Hematopoietic multipotent progenitor cell treated with erythropoietin and hydrocortisone succinate and interleukin-3 and kit ligand, for 15 days (in vitro differentiated cells): ENCODE results near the gene LIMA1.
"Not testable (repeated sequence)": the region's sequence is repeated elsewhere in the genome, so short reads cannot be mapped to it uniquely, and the experiment has no call there.

ENCODE experiments used
- DNase-seq: peaks from one replicate; pipeline ENCODE4 v3.0.0-alpha.2; 2015; ENCODE audit warnings: low spot score

Gene LIMA1

GRCh38 chr12:50287271-50287670, 4.0 kb upstream of the LIMA1 start:
- DNase-seq, result no peak

DNA sequence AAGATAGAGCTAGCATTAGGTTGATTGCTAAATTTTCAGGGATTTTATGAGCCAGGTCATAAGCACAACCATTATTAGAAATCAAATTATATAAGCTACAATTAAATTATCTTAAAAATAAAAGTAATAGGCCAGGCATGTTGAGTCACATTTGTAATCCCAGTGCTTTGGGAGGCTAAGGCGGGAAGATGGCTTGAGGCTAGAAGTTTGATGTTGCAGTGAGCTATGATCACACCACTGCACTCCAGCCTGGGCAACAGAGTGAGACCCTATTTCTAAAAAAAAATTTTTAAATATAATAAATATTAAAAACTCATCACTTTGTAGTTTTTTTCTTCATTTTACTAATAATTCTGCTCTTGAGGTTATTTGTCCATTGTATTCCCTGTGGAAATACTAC, 1.9 kb upstream of the LIMA1 start:
- DNase-seq, result no peak

DNA sequence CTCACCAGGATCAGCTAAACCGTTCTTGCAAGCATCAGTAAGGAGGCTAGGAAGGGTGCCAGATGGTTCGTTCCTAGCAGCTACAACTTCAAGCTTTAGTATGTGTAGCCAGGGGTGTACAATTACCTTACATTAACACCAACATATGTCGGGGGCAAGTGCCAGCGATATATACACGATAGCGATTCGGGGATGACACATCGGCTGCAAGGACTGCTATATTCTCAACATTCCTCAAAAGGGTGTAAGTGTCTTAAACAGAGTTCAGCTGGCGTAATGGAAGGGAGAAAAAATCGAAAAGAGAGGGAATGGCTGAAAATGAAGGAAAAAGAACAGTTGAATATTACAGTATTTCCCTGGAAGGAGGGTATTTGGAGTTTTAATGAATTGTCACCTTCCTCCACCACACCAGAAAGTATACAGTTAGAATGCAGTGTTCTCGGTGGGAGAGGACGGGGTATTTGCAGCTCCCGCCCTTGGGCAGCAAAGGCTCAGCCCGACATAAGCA, 545 bp downstream of the LIMA1 start:
- no peak for DNase-seq

DNA sequence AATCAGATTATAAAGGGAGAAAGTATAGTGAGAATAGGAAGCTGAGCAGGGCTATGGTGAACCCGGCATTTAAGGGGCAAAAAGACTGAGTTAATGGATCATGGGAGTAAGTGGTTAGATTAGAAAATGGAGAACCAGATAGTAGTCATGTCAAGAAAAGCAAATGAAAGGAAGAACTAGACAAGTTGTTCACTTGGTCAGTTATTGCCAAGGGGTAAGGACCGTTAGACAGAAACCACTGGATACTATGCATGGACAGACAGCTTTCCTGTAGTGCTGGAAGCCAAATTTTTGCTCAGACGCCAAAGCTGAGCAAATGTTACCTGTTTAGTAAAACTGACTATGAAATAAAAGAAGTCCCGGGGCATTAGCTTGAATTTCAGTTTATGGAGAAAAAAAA, 3.8 kb downstream of the LIMA1 start:
- no peak for DNase-seq

GRCh38 chr12:50276912-50277671, 6.2 kb downstream of the LIMA1 start:
- DNase-seq, result no peak

DNA sequence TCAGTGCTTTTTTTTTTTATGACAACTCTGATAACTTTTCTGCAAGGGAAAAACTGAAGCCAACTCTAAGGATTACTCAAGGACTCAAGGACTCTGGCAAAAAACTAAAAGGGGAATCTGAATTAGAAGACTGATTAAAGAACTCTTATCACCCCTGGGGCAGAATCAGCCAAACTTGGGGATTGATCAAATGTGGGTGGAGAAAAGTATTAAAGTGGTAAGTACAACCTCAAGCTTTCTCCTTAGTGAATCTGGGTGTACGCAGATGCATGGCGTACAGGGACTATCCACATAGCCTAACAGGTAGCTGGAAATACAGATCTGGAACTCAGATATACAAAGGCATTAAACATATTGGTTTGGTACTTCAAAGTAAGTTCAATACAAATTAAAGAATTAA, 7.3 kb downstream of the LIMA1 start:
- DNase-seq, result no peak

DNA sequence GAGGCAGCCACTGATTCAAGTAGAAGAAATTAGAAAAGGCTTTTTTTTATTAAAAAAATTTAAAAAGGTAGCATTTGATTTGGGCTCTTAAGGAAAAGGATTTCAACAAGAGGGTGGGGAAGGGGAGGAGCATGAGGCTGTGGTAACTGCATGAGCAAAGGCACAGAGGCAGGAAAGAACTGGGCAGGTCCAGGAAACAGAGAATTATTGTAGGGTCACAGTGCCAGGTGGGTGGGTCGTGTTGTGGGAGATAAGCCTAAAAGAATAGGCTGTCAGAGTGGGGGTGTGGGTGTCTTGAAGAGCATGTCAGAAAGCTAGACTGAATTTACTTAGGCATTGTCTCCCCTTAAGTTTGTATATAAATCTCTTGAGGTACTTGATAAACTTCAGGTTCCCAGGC, 7.8 kb downstream of the LIMA1 start:
- DNase-seq, result no peak

DNA sequence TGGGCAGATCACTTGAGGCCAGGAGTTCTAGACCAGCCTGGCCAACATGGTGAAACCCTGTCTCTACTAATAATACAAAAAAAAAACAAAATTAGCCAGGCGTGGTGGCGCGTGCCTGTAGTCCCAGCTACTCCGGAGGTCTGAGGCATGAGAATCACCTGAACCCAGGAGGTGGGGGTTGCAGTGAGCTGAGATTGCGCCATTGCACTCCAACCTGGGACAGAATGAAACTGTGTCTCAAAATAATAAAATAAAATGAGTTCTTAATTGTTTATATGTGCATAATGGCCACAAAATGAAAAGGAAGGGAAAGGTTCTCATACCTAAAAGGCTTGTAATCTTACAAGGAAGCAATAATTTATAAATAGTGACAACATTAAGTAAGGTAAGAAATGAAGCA, 8.2 kb downstream of the LIMA1 start:
- DNase-seq, result not testable (repeated sequence)

DNA sequence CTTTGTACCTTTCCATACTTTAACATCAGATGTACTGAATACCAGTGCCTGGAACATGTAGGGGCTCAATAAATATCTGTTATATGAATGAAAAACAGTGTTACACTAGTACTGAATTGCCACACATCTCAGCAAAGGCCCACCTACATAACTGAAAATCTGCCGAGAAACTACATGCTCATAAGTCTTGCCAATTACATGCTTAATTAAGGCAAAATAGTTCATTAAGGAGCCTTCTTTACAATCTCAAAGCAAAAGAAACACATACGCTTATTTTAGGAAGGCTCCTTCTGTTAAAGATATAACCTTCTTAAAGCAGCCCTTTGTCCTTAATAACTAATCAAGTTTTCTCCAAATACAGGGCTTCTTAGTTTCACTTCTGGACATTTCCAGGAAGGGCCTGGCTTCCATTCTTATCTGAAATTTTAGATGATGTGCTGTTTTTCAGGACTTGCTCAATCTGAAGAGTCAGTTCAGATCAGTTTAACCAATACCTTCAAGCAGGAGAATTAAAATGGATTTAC, 11.5 kb downstream of the LIMA1 start:
- no peak for DNase-seq

- DNase-seq, result no peak
Observed at GRCh38 chr12:50268482-50268881, 14.8 kb downstream of the LIMA1 start.

GRCh38 chr12:50265770-50266524, 17.4 kb downstream of the LIMA1 start:
- DNase-seq, result no peak

- no peak for DNase-seq
Observed at GRCh38 chr12:50263832-50264231, 19.5 kb downstream of the LIMA1 start.

DNA sequence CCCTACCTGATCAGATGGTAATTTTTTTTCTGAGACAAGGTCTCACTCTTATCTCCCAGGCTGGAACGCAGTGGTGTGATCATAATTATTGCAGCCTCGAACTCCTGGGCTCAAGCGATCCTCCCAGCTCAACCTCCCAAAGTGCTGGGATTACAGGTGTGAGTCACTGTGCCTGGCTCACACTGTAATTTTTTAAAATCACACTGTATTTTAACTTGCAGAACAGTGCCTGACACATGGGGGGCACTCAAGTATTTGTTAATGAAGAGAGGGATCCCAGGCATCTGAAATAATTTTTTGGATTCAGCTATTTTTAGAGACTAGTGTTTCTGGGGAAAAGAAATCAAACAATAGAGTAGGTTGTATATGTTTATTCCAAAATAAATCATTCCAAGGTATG, 21.7 kb downstream of the LIMA1 start:
- DNase-seq, result no peak

GRCh38 chr12:50258167-50258551, 25.2 kb downstream of the LIMA1 start:
- no peak for DNase-seq

DNA sequence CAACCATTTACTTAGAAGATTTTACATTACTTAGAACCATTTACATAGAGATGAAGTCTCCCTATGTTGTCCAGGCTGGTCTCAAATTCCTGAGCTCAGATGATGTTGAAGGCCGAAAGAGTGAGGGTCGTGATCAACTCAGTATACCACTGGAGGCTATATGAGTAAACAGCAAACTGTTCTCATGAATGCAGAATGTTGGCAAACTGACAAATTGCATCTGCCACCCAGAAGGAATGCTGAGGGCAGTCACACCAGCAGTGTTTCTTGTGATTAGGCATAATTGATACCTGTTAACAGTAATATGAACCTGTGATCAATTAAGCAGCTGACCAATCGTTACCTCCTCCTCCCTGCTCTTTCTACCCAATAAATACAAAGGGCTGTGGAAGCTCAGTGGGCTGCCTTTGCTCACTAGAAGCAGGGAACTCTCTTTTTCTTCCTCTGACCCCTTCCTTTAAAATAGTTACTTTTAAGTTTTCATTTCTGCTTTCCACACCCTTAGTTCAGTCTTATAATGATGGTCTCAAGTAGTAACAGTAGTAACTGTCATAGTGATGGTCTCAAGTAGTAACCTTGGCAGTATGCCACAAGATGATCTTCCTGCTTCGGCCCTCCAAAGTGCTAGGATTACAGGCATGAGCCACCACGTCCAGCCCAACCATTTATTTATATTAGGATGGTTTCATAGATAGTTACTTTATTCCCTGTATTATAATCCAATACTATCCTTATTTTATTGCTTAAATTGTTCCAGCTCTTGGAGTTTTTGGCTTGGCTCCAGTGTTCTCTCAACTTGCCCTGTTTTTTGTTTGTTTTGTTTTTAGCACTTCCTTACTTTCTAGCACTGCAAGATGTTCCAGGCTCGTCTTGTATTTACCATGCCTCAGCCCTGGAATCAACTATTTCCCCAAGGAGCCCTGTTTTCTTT, 25.8 kb downstream of the LIMA1 start:
- DNase-seq, result no peak

GRCh38 chr12:50256761-50257160, 26.6 kb downstream of the LIMA1 start:
- no peak for DNase-seq

DNA sequence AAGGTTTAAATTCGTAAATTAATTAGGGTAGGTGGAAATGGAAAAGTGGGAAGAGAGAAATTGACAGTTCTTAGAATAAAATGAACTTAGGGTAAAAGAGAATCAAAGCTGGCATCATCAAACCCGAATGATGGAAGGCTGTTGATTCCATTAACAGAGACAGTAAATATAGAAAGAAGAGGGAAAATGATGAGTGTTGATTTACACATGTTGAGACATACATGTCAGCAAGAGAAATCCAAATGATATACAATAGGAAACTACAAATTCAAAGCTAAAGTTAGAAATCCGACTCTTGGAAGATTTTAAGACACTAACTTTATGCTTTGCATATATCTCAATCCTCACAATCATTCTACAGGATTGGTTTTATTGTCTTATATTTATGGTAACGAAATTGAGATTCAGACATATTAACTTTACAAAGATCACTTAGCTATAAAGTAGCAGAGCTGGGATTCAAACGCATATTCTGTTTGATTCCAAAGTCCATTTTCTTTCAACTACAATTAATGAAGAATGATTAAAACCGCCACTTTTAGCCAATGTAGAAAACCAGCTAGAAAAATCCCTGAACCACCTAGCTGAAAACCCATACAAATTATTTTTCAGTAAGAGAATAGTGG, 30.2 kb downstream of the LIMA1 start:
- no peak for DNase-seq

GRCh38 chr12:50251619-50252252, 31.6 kb downstream of the LIMA1 start:
- DNase-seq, result no peak

DNA sequence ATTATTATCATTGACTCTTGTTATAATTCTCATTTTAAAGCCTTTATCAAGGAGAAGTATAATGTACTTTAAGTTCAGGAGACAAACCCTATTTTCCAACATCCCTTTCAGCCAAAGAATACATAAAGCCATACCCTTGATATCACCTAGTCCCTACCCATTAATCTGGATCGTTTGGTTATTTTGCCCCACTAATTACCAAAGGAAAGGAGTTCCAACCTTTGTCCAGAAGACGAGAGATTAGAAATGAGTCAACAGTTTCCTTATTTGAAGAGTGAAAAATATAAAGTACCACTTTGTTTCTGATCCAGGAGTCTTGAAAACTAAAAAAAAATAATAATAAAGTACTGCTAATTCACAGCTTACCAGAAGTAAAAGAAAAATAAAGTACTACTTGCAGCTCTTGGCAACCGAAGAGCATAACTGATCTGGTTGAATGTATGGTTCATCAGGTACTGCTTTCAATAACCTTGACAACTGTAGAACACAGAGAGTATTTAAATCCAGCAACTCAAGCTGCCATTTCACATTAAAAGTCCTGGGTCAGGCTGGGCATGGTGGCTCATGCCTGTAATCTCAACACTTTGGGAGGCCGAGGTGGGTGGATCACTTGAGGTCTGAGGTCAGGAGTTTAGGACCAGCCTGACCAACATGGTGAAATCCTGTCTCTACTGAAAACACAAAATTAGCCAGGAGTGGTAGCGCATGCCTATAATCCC, 33.7 kb downstream of the LIMA1 start:
- DNase-seq, result no peak

- DNase-seq, result no peak
Observed at GRCh38 chr12:50248883-50249282, 34.4 kb downstream of the LIMA1 start.

GRCh38 chr12:50248411-50248810, 34.9 kb downstream of the LIMA1 start:
- DNase-seq, result no peak
